Measurements from ENCODE around the gene MAT1A. TPM values are rescaled to one million over a fixed set of nuclear protein-coding genes. Genes with fewer than 3 reads are reported as not detected.

MAT1A gene
- total and polyA plus RNA-seq, 2 of the 13 experiments (the other 11 are each of a cell fraction or from before 2014, with no cell fraction given), result 57.1 to 76.9 TPM

GRCh38 chr10:80290474-80291220 is 1.2 kb upstream of the MAT1A start (continued):
- no peak for TF ChIP-seq GMEB2 (CRISPR knock-in tag; IDR thresholded peaks at IDR 0.05; ENCODE audit: low read depth)
- peak; percentile 86; the same call in 1 of the 2 replicates for TF ChIP-seq AHDC1 (CRISPR knock-in tag; IDR thresholded peaks at IDR 0.05; ENCODE audit: borderline replicate concordance)
- peak; percentile 60; the same call in 1 of the 2 replicates for TF ChIP-seq ZNF788 (CRISPR knock-in tag; IDR thresholded peaks at IDR 0.05; ENCODE audit: borderline replicate concordance)
- no peak for TF ChIP-seq TRAFD1 (CRISPR knock-in tag; IDR thresholded peaks at IDR 0.05; ENCODE audit: borderline replicate concordance)
- 0 out of 2 replicates have a peak, but pooled peaks have one; percentile 43 for TF ChIP-seq SP140L (CRISPR knock-in tag; IDR thresholded peaks at IDR 0.05; ENCODE audit: borderline replicate concordance)
- TF ChIP-seq JUND (CRISPR knock-in tag; IDR thresholded peaks at IDR 0.05), result no peak
- no peak for TF ChIP-seq BRCA1 (CRISPR knock-in tag; IDR thresholded peaks at IDR 0.05)
- TF ChIP-seq NFE2L2 (IDR thresholded peaks at IDR 0.05; ENCODE audit: low read length), result no peak
- no peak for TF ChIP-seq SOX6 (IDR thresholded peaks at IDR 0.05)
- TF ChIP-seq SOX6 (CRISPR knock-in tag; IDR thresholded peaks at IDR 0.05), result peak; percentile 75
- TF ChIP-seq ZNF24 (IDR thresholded peaks at IDR 0.05), result no peak
- TF ChIP-seq ZNF121 (CRISPR knock-in tag; IDR thresholded peaks at IDR 0.05), result no peak
- TF ChIP-seq ZMYM3 (CRISPR knock-in tag; IDR thresholded peaks at IDR 0.05), result no peak; the same call in 1 of the 2 replicates
- no peak for TF ChIP-seq MEF2D (CRISPR knock-in tag; IDR thresholded peaks at IDR 0.05)
- 0 out of 4 replicates have a peak, but pooled peaks of 1 of the 2 experiments have one; percentile 24 for TF ChIP-seq ATF4 (CRISPR knock-in tag; IDR thresholded peaks at IDR 0.05)
- TF ChIP-seq ETS1 (CRISPR knock-in tag; IDR thresholded peaks at IDR 0.05), result no peak
- no peak for TF ChIP-seq BRF2 (CRISPR knock-in tag; IDR thresholded peaks at IDR 0.05)

Data from HepG2 (cell line).